ENCODE measurements around the gene UAP1L1.
"Not testable (repeated sequence)": the region's sequence is repeated elsewhere in the genome, so short reads cannot be mapped to it uniquely, and the experiment has no call there.

Gene UAP1L1

GRCh38 chr9:137077010-137077747 is at the start of gene UAP1L1:
Gene UAP1L1 (plus strand): TSS chr9:137077517. CDS start chr9:137077533, 16 bp downstream.
- DNase-seq = peak; percentile 56

GRCh38 chr9:137028263-137029057 is 48.9 kb upstream of the UAP1L1 start:
- DNase-seq = peak; percentile 88

GRCh38 chr9:137029058-137029936 is 48.0 kb upstream of the UAP1L1 start:
- peak; percentile 89 for DNase-seq

- peak; percentile 39 for DNase-seq
These were observed 47.3 kb upstream of the UAP1L1 start for GRCh38 chr9:137030006-137030405.

- peak; percentile 90 for DNase-seq
These were observed 46.5 kb upstream of the UAP1L1 start for GRCh38 chr9:137030538-137031527.

- DNase-seq = peak; percentile 87
These were observed 45.2 kb upstream of the UAP1L1 start, which contains the start of gene FUT7 for GRCh38 chr9:137031904-137032640. Gene FUT7 (minus strand): TSS chr9:137032088. CDS start chr9:137031991, 97 bp downstream.

- DNase-seq = peak; percentile 66
These were observed 44.5 kb upstream of the UAP1L1 start for GRCh38 chr9:137032858-137033257.

GRCh38 chr9:137033481-137033880 is 43.8 kb upstream of the UAP1L1 start:
- not testable (repeated sequence) for DNase-seq

- no peak for DNase-seq
These were observed 43.1 kb upstream of the UAP1L1 start for GRCh38 chr9:137034039-137034708.

GRCh38 chr9:137034709-137035506 is 42.4 kb upstream of the UAP1L1 start:
- DNase-seq = peak; percentile 97

GRCh38 chr9:137035507-137035834 is 41.8 kb upstream of the UAP1L1 start:
- DNase-seq = no peak

GRCh38 chr9:137035937-137036336 is 41.4 kb upstream of the UAP1L1 start:
- no peak for DNase-seq

GRCh38 chr9:137037035-137037434 is 40.3 kb upstream of the UAP1L1 start:
- DNase-seq = no peak

GRCh38 chr9:137037483-137037882 is 39.8 kb upstream of the UAP1L1 start:
- DNase-seq = no peak

GRCh38 chr9:137038916-137039315 is 38.4 kb upstream of the UAP1L1 start:
- DNase-seq = no peak

GRCh38 chr9:137039611-137040366 is 37.5 kb upstream of the UAP1L1 start:
- DNase-seq = no peak

GRCh38 chr9:137040568-137040967 is 36.7 kb upstream of the UAP1L1 start:
- no peak for DNase-seq

- DNase-seq = no peak
These were observed 36.2 kb upstream of the UAP1L1 start for GRCh38 chr9:137041124-137041523.
